Osteocyte (in vitro differentiated cells): Measurements from ENCODE around the gene LST1. TPM values are rescaled to one million over a fixed set of nuclear protein-coding genes. Genes with fewer than 3 reads are reported as not detected.

Experiments used
- DNase-seq: peaks from one replicate; pipeline ENCODE4 v3.0.0; 2021; ENCODE audit warnings: mixed read lengths; ENCODE audit not compliant: unreplicated experiment; ENCODE audit errors: extremely low spot score
- H3K27ac Mint-ChIP-seq: one replicate; pipeline ENCODE4 v1.8.0; 2021; ENCODE audit warnings: mild to moderate bottlenecking, mixed read lengths; ENCODE audit not compliant: unreplicated experiment
- H3K27me3 Mint-ChIP-seq: one replicate; pipeline ENCODE4 v1.8.0; 2021; ENCODE audit warnings: mixed read lengths; ENCODE audit not compliant: unreplicated experiment
- H3K36me3 Mint-ChIP-seq: one replicate; pipeline ENCODE4 v1.8.0; 2021; ENCODE audit warnings: mixed read lengths; ENCODE audit not compliant: unreplicated experiment
- H3K4me1 Mint-ChIP-seq: one replicate; pipeline ENCODE4 v1.8.0; 2021; ENCODE audit warnings: mixed read lengths; ENCODE audit not compliant: unreplicated experiment
- H3K4me3 Mint-ChIP-seq: one replicate; pipeline ENCODE4 v1.8.0; 2021; ENCODE audit warnings: mild to moderate bottlenecking, moderate library complexity, mixed read lengths; ENCODE audit not compliant: unreplicated experiment
- H3K9me3 Mint-ChIP-seq: one replicate; pipeline ENCODE4 v1.8.0; 2021; ENCODE audit warnings: mixed read lengths; ENCODE audit not compliant: unreplicated experiment
- CTCF ChIP-seq: fragments of 200-600 bp; sonication (generic); IDR thresholded peaks from 2 replicates; pipeline ENCODE4 v1.5.0; 2021; ENCODE audit warnings: antibody characterized with exemption, mild to moderate bottlenecking, moderate library complexity
- total RNA-seq: library from RNA; stranded (reverse); gene quantifications from 2 replicates; pipeline ENCODE4 v1.2.1, GENCODE V29; 2021

The LST1 gene
- total RNA-seq, 1 donor from 2014 or later, result not detected

GRCh38 chr6:31543639-31544038 lies 42.4 kb upstream of the LST1 start:
- Mint-ChIP-seq H3K4me3 (no peak overlapping the region), H3K27ac (peak overlapping the region; percentile 99), H3K9me3 (no peaks in the 10 kb centered on the region), H3K27me3 (no peaks in the 10 kb centered on the region), H3K4me1 (peaks cover 59% of the 10 kb centered on the region), H3K36me3 (peaks cover 20% of the 10 kb centered on the region)
- DNase-seq, result no peak
- TF ChIP-seq CTCF, result no peak

GRCh38 chr6:31544676-31545075 lies 41.4 kb upstream of the LST1 start:
- TF ChIP-seq CTCF, result no peak
- Mint-ChIP-seq H3K36me3 (peaks cover 16% of the 10 kb centered on the region), H3K4me1 (peaks cover 53% of the 10 kb centered on the region), H3K27ac (peak overlapping the region; percentile 58), H3K9me3 (no peaks in the 10 kb centered on the region), H3K27me3 (no peaks in the 10 kb centered on the region), H3K4me3 (peak overlapping the region; percentile 23)
- no peak for DNase-seq

GRCh38 chr6:31545291-31545690 lies 40.8 kb upstream of the LST1 start:
- Mint-ChIP-seq H3K36me3 (peaks cover 12% of the 10 kb centered on the region), H3K4me1 (peaks cover 49% of the 10 kb centered on the region), H3K9me3 (no peaks in the 10 kb centered on the region), H3K4me3 (peak overlapping the region; percentile 86), H3K27me3 (no peaks in the 10 kb centered on the region), H3K27ac (no peak overlapping the region)
- no peak for DNase-seq
- no peak for TF ChIP-seq CTCF

- Mint-ChIP-seq H3K4me1 (peaks cover 47% of the 10 kb centered on the region), H3K27ac (peak within 1 kb of the TSS; percentile 86)
- TF ChIP-seq CTCF, result peak; percentile 94
Measured at GRCh38 chr6:31546339-31546957, 39.6 kb upstream of the LST1 start, which contains the start of gene ATP6V1G2. Gene ATP6V1G2 (minus strand): TSS chr6:31546608. CDS start chr6:31546559, 49 bp downstream.

GRCh38 chr6:31546958-31547726 lies 38.9 kb upstream of the LST1 start, which contains the start of gene NFKBIL1:
Gene NFKBIL1 (plus strand): TSS chr6:31547608. CDS start chr6:31547695, 87 bp downstream.
- DNase-seq, result peak; percentile 96
- Mint-ChIP-seq H3K36me3 (peaks cover 14% of the 10 kb centered on the region), H3K9me3 (no peaks in the 10 kb centered on the region), H3K4me3 (peak within 1 kb of the TSS; percentile 86), H3K27me3 (no peaks in the 10 kb centered on the region), H3K27ac (peak within 1 kb of the TSS; percentile 86), H3K4me1 (peaks cover 47% of the 10 kb centered on the region)
- no peak for TF ChIP-seq CTCF

More at GRCh38 chr6:31546339-31546957, 39.6 kb upstream of the LST1 start, which contains the start of gene ATP6V1G2:
- Mint-ChIP-seq H3K4me3 (peak within 1 kb of the TSS; percentile 86), H3K9me3 (no peaks in the 10 kb centered on the region), H3K36me3 (peaks cover 13% of the 10 kb centered on the region), H3K27me3 (no peaks in the 10 kb centered on the region)
- DNase-seq, result peak; percentile 97
